GM12864 (cell line): ENCODE results near the gene ANTXR2.

Source experiments
- DNase-seq: peaks from one replicate; pipeline ENCODE4 v3.0.0-alpha.2; 2011; ENCODE audit warnings: low read depth
- H3K4me3 ChIP-seq: 2 replicates; pipeline ENCODE4 v1.5.1; 2011; ENCODE audit warnings: mild to moderate bottlenecking, low read depth, low read length, control low read depth
- CTCF ChIP-seq: IDR thresholded peaks from 2 replicates; pipeline ENCODE4 v1.5.1; 2011; ENCODE audit warnings: low read depth, mild to moderate bottlenecking, moderate library complexity, low read length, control low read depth, inconsistent platforms; ENCODE audit errors: missing control alignments

The ANTXR2 gene

DNA sequence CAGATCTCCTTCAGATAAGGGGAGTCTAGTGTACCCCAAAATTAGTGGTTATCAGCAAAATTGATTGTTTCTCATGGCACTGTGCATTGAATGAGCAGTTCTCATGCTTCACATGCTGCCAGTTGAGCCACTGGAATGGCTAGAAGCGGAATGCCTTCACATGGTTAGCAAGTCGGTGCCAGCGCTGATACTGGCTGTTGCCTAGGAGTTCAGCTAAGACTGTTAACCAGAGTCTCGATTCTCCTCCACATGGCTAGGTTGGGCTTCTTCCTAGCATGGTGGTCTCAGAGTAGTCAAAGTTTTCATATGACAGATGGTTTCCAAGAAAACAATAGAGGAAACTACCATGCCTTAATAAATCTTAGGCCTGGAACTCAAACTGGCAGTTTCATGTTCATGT lies 12.2 kb downstream of the ANTXR2 start:
- no peak for DNase-seq
- no peak for TF ChIP-seq CTCF

DNA sequence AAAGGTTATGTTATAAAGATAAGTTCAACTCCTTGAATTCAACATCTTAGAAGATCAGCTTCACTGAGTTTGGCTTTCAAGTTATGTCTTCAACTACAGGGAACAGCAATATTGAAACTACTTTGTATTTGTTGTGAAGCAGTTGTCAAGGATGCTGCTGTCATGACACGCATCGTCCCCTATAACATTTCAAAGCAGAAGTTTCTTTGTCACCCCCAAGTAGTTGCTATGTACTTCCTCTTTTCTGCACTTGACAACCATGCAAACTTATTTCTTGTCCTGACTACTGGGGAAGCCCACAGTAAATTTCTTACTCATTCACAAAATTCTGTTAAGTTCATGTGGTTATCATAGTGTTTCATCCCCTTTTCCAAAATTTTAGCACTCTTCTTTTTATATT lies 14.3 kb downstream of the ANTXR2 start:
- DNase-seq: peak; percentile 91
- no peak for TF ChIP-seq CTCF
- no peak overlapping the region for H3K4me3 ChIP-seq

More for the DNA sequence above, 12.2 kb downstream of the ANTXR2 start:
- no peak overlapping the region for H3K4me3 ChIP-seq

DNA sequence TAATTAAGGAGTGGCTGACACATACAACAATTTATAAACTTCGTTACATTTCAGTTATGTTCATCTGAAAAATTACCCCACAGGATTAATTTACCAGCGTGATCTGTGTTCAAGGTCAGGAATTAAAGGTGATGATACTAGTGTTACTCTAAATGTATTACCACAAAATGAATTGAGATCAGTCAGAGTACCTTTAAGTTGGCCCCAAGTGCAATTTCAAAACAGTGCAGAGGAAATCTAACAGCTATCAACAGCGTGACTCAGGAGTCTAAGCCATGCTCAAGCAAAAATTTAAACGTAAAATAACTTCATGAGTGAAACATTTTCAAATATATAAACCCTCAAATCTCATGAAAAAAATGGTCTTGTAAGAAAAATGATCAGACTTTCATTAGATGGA lies 18.7 kb downstream of the ANTXR2 start:
- no peak for DNase-seq
- TF ChIP-seq CTCF: no peak
- H3K4me3 ChIP-seq: no peak overlapping the region

- DNase-seq: no peak
- H3K4me3 ChIP-seq: no peak overlapping the region
- no peak for TF ChIP-seq CTCF
Measured at GRCh38 chr4:80053140-80053910, 19.7 kb downstream of the ANTXR2 start.

DNA sequence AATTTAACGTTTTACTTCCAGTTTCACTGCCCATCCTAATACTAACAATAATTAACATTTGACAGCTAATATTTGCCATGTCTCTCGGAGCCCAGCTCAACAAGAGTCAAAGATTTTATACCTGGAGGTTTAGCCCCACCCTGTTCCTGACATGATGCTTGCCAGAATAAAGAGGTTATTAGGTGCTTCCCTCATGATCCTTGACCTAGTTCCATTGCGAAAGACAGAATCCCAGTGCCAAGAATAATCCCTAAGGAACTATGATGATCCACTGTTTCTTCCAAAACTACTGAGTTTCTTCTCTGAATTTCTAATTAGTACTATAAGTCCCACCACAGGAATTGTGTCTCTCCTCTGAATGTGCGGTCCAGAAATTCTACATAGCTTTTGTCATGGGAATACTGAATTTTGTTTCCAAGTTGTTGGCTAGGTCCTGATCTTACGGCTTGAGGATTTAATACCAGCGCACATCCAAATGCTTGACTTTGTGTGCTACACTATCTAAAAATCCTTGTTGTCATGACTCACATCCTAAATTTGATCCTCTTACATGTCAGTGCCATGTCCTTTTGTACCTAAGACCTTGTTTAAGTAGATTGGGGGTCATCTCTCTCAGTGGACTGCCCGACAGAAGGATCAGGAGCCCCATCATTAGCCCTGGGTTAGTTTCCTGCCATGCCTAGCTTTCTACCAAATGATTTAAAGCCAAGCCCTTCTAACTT lies 23.1 kb downstream of the ANTXR2 start:
- no peak for DNase-seq
- H3K4me3 ChIP-seq: no peak overlapping the region
- TF ChIP-seq CTCF: no peak

GRCh38 chr4:80049402-80049801 lies 23.6 kb downstream of the ANTXR2 start:
- TF ChIP-seq CTCF: no peak
- no peak for DNase-seq
- H3K4me3 ChIP-seq: no peak overlapping the region
